GM12892 (cell line): ENCODE measurements around the gene GJA5.

ENCODE experiments used
- POLR2A ChIP-seq: IDR thresholded peaks from 2 replicates; pipeline ENCODE4 v1.6.1; 2011; ENCODE audit warnings: low read depth, low read length, control low read depth
- POLR2AphosphoS5 ChIP-seq: IDR thresholded peaks from 2 replicates; pipeline ENCODE4 v1.6.1; 2011; ENCODE audit warnings: low read depth, low read length, control low read depth

DNA sequence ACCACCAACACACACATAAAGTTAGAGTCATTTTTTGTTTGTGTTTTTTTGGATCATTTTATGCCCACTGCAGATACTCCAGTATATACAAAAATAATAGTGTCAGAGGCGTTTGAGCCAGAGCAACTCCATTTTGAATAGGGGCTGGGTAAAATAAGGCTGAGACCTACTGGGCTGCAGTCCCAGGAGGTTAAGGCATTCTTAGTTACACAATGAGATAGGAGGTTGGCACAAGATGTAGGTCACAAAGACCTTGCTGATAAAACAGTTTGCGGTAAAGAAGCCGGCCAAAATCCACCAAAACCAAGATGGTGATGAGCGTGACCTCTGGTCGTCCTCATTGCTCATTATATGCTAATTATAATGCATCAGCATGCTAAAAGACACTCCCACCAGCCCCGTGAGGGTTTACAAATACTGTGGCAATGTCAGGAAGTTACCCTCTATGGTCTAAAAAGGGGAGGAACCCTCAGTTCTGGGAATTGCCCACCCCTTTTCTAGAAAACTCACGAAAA is 40.6 kb downstream of the GJA5 start:
- TF ChIP-seq POLR2AphosphoS5 (no peak), POLR2A (no peak)
